Measurements from ENCODE around the gene DIRAS1. TPM values are rescaled to one million over a fixed set of nuclear protein-coding genes. Genes with fewer than 3 reads are reported as not detected.
"Not testable (repeated sequence)": the region's sequence is repeated elsewhere in the genome, so short reads cannot be mapped to it uniquely, and the experiment has no call there.

The DIRAS1 gene
- total RNA-seq, 2 experiments from 2014 or later = not detected

GRCh38 chr19:2679439-2679838, 41.7 kb downstream of the DIRAS1 start:
- Mint-ChIP-seq H3K27me3 (peaks cover 3% of the 10 kb centered on the region), H3K4me3 (no peak overlapping the region), H3K9me3 (ENCODE audit: low read depth) (no peaks in the 10 kb centered on the region), H3K27ac (no peak overlapping the region), H3K36me3 (no peaks in the 10 kb centered on the region), H3K4me1 (no peaks in the 10 kb centered on the region)
- DNase-seq (no peak), ATAC-seq (no peak)
- CTCF ChIA-PET = no interaction called here

- ATAC-seq; H3K4me1 Mint-ChIP-seq; H3K36me3 Mint-ChIP-seq; H3K9me3 Mint-ChIP-seq (ENCODE audit: low read depth); DNase-seq; H3K27ac Mint-ChIP-seq; H3K4me3 Mint-ChIP-seq; CTCF ChIA-PET; H3K27me3 Mint-ChIP-seq: not testable (repeated sequence)
Measured at GRCh38 chr19:2678948-2679347, 42.2 kb downstream of the DIRAS1 start.

- no peaks in the 10 kb centered on the region for H3K9me3 Mint-ChIP-seq (ENCODE audit: low read depth)
- no peaks in the 10 kb centered on the region for H3K4me1 Mint-ChIP-seq
- no peaks in the 10 kb centered on the region for H3K36me3 Mint-ChIP-seq
- ATAC-seq = no peak
- no peak overlapping the region for H3K4me3 Mint-ChIP-seq
- DNase-seq = no peak
- peak overlapping the region; percentile 55 for H3K27ac Mint-ChIP-seq
- CTCF ChIA-PET = no interaction called here
- peaks cover 3% of the 10 kb centered on the region for H3K27me3 Mint-ChIP-seq
Measured at GRCh38 chr19:2678044-2678671, 43.0 kb downstream of the DIRAS1 start.

GRCh38 chr19:2676823-2677222, 44.3 kb downstream of the DIRAS1 start:
- CTCF ChIA-PET = interaction anchor here (0.6 to 1.3 kb wide), 2 partner anchors 40 to 699 kb away, joined by 3 to 4 read pairs; no protein-coding TSS in a partner anchor
- no peaks in the 10 kb centered on the region for H3K9me3 Mint-ChIP-seq (ENCODE audit: low read depth)
- H3K36me3 Mint-ChIP-seq = no peaks in the 10 kb centered on the region
- no peak overlapping the region for H3K27ac Mint-ChIP-seq
- H3K4me1 Mint-ChIP-seq = no peaks in the 10 kb centered on the region
- DNase-seq (no peak), ATAC-seq (no peak)
- no peak overlapping the region for H3K4me3 Mint-ChIP-seq
- peaks cover 3% of the 10 kb centered on the region for H3K27me3 Mint-ChIP-seq

DNA sequence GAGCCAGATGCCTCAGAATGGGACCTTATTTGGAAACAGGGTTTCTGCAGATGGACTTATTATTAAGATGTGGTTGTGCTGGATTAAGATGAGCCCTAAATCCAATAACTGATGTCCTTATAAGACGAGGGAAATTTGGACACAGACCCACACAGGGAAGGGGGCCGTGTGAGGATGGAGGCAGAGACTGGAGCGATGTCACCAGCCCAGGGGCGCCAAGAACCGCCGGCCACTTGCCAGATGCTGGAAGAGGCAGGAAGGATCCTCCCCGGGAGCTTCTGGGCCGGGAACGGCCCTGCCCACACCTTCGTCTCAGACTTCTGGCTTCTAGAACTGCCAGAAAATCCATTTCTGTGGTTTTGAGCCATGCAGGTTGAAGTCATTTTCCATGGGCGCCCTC, 45.3 kb downstream of the DIRAS1 start:
- H3K4me1 Mint-ChIP-seq = no peaks in the 10 kb centered on the region
- peaks cover 3% of the 10 kb centered on the region for H3K27me3 Mint-ChIP-seq
- H3K36me3 Mint-ChIP-seq = no peaks in the 10 kb centered on the region
- H3K9me3 Mint-ChIP-seq (ENCODE audit: low read depth) = no peaks in the 10 kb centered on the region
- DNase-seq = no peak
- no peak overlapping the region for H3K4me3 Mint-ChIP-seq
- ATAC-seq = no peak
- H3K27ac Mint-ChIP-seq = no peak overlapping the region
- CTCF ChIA-PET = interaction anchor here (1.2 to 1.3 kb wide), 2 partner anchors 27 to 39 kb away, joined by 4 to 5 read pairs; no protein-coding TSS in a partner anchor

GRCh38 chr19:2670217-2670616, 51.0 kb downstream of the DIRAS1 start:
- Mint-ChIP-seq H3K4me3 (no peak overlapping the region), H3K4me1 (no peaks in the 10 kb centered on the region), H3K27ac (no peak overlapping the region), H3K36me3 (no peaks in the 10 kb centered on the region), H3K27me3 (no peaks in the 10 kb centered on the region), H3K9me3 (ENCODE audit: low read depth) (no peaks in the 10 kb centered on the region)
- ATAC-seq = no peak
- no peak for DNase-seq
- CTCF ChIA-PET = no interaction called here

DNA sequence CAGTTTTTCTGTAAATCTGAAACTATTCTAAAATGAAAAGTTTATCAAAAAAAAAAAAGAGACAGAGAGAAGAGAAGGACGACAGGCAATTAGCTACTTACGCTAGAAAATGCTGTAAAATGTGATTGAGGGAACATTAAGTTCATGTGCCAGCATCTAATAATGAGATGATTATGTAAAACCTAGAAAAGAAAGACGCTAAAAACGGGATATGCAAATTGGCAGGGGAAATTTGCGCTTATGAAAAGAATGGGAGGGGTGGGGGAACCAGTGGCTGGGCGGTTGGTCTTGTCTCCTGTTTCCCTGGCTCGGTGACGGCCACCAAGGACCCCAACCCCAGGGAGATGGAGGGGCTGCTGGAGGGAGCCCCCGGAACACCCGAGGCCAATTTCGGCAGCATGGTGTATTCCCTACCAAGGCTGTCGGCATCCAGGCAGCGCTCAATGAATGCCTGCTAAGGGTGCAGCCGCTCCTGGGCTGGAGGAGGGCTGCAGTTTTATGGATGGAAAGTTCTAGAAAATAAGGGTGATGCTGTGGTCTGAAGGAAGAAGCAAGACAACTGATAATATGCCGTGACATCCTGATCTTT, 52.9 kb downstream of the DIRAS1 start:
- Mint-ChIP-seq H3K27me3 (no peaks in the 10 kb centered on the region), H3K27ac (no peak overlapping the region), H3K9me3 (ENCODE audit: low read depth) (no peaks in the 10 kb centered on the region), H3K4me1 (no peaks in the 10 kb centered on the region), H3K36me3 (no peaks in the 10 kb centered on the region), H3K4me3 (no peak overlapping the region)
- ATAC-seq (no peak), DNase-seq (no peak)
- CTCF ChIA-PET = no interaction called here

DNA sequence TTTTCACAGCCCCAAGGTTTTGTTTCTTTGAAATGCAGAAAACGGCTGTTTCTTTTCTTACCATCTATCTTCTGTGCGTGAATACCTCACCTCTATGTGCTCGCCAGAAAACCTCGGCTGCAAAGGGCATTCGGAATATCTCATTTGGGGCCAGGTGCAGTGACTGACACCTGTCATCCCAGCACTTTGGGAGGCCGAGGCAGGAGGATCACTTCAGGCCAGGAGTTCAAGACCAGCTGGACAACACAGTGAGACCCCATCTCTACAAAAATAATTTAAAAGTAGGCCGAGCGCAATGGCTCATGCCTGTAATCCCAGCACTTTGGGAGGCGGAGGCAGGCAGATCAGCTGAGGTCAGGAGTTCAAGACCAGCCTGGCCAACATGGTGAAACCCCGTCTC, 53.8 kb downstream of the DIRAS1 start:
- H3K4me1 Mint-ChIP-seq; CTCF ChIA-PET; H3K9me3 Mint-ChIP-seq (ENCODE audit: low read depth); DNase-seq; H3K27ac Mint-ChIP-seq; H3K27me3 Mint-ChIP-seq; H3K36me3 Mint-ChIP-seq; ATAC-seq; H3K4me3 Mint-ChIP-seq: not testable (repeated sequence)

DNA sequence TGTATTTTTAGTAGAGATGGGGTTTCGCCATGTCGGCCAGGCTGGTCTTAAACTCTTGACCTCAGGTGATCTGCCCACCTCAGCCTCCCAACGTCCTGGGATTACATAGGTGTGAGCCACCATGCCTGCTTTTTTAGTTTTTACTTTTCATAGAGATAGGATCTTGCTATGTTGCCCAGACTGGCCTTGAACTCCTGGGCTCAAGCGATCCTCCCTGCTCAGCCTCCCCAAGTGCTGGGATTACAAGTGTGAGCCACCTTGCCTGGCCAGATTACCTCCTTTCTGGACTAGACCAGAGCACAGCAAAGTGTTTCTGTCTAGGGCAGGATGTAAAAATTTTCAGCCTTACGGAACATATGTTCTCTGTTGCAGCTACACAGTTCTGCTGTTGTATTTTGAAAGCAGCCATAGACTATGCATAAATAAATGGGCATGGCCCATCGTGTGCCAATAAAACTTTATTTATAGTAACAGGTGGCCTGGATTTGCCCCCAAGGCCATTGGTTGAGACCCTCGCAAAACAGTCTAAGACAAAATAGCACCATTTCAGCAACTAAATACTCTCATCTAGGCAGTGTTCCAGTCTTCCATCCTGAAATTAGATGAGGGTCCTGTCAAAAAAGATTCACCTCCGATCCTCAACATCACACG, 54.7 kb downstream of the DIRAS1 start:
- Mint-ChIP-seq H3K4me3 (no peak overlapping the region), H3K9me3 (ENCODE audit: low read depth) (no peaks in the 10 kb centered on the region), H3K36me3 (no peaks in the 10 kb centered on the region), H3K27me3 (no peaks in the 10 kb centered on the region), H3K4me1 (no peaks in the 10 kb centered on the region), H3K27ac (no peak overlapping the region)
- CTCF ChIA-PET = no interaction called here
- DNase-seq (no peak), ATAC-seq (no peak)

DNA sequence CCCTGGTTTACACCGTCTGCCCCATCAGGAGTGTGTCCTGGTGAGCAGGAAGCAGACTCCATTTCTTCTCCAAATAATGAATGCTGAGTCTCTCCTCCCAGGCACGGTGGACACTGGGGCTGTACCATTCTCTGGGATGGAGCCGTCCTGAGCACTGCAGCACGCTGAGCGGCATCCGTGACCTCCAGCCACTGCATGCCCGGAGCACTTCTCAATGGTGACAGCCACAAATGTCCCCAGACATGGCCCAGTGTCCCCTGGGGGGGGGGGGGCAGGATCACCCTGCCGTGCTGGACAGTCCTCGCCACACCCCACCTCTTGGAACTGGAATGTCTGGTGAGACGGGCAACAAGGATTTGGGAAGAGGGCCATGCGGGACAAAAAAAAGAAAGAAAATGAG, 56.1 kb downstream of the DIRAS1 start:
- DNase-seq (no peak), ATAC-seq (no peak)
- H3K9me3 Mint-ChIP-seq (ENCODE audit: low read depth) = no peaks in the 10 kb centered on the region
- CTCF ChIA-PET = no interaction called here
- H3K4me1 Mint-ChIP-seq = no peaks in the 10 kb centered on the region
- H3K4me3 Mint-ChIP-seq = no peak overlapping the region
- no peak overlapping the region for H3K27ac Mint-ChIP-seq
- H3K36me3 Mint-ChIP-seq = no peaks in the 10 kb centered on the region
- H3K27me3 Mint-ChIP-seq = no peaks in the 10 kb centered on the region

Other genes starting within 250 kb of the DIRAS1 start
- 10 to 100 TPM; 63.4 to 79.4 TPM for gene GADD45B, start 245.2 kb downstream of the DIRAS1 start, total RNA-seq
- gene GNG7, start 18.7 kb downstream of the DIRAS1 start, total RNA-seq = not detected
- gene SLC39A3, start 18.6 kb upstream of the DIRAS1 start, total RNA-seq = 10 to 100 TPM; 36.9 to 41.3 TPM
- gene SGTA, start 61.9 kb upstream of the DIRAS1 start, total RNA-seq = 10 to 100 TPM; 49.3 to 58.6 TPM
- 100 to 1,000 TPM; 138 to 139 TPM for gene THOP1, start 64.1 kb upstream of the DIRAS1 start, total RNA-seq
- gene ZNF554, start 98.5 kb upstream of the DIRAS1 start, total RNA-seq = 1 to 10 TPM; 1.1 to 1.6 TPM
- gene ZNF555, start 120.1 kb upstream of the DIRAS1 start, total RNA-seq = 1 to 10 TPM; 2.5 to 3.1 TPM
- not detected for gene ZNF556, start 146.0 kb upstream of the DIRAS1 start, total RNA-seq
- gene ZNF57, start 179.6 kb upstream of the DIRAS1 start, total RNA-seq = 1 to 10 TPM; 4.5 to 4.6 TPM
- gene ZNF77, start 223.6 kb upstream of the DIRAS1 start, total RNA-seq = 1 to 10 TPM; 4.1 to 4.9 TPM

Measured in activated CD8-positive, alpha-beta memory T cell treated with anti-CD3 and anti-CD28 coated beads, Interleukin-2, amount 10 ng/mL, durations not matched to agents 7 days and 5 days (primary cell).